ENCODE measurements around the gene TMCC1.

TMCC1 gene

DNA sequence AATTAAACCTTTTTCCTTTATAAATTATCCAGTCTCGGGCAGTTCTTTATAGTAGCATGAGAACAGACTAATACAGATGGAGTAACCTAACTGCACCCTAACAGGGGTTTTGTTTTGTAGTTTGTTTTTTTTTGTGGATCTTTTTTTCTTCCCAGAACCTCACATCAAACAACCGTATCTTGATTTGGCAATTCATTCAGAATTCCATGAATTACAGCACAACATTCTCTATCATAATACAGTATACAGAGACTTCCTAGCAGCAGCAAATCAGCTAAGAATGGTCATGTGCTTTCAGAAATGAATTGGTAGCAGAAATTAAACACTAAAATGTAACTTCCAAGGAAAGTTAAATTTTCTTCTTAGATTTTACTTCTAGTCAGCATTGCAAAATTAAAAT, 114.6 kb downstream of the TMCC1 start:
- no peak for TF ChIP-seq GATA2 (IDR thresholded peaks at IDR 0.05; ENCODE audit: low read depth, low read length)
- no peak for TF ChIP-seq GATA3 (IDR thresholded peaks at IDR 0.05; ENCODE audit: low read depth, low read length)

DNA sequence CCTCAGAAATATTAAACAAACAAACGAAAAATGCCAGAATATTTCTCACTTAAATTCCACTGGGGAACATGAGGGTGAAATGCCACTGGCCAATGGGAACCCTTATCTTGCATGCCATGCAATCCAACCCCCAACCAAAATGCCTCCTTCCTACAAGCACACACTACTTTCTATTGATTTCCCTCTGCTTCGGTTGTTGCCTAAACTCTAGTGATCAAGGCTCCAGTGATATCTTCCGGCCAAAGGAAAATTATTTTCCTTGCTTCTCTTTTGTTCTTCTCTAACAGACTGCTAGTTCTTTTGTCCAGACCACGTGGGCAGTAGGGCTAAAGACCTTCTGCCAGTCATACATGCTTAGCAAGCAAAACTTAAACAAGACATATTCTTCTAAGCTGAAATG, 115.7 kb downstream of the TMCC1 start:
- TF ChIP-seq GATA2 (IDR thresholded peaks at IDR 0.05; ENCODE audit: low read depth, low read length) (no peak), GATA3 (IDR thresholded peaks at IDR 0.05; ENCODE audit: low read depth, low read length) (no peak)

DNA sequence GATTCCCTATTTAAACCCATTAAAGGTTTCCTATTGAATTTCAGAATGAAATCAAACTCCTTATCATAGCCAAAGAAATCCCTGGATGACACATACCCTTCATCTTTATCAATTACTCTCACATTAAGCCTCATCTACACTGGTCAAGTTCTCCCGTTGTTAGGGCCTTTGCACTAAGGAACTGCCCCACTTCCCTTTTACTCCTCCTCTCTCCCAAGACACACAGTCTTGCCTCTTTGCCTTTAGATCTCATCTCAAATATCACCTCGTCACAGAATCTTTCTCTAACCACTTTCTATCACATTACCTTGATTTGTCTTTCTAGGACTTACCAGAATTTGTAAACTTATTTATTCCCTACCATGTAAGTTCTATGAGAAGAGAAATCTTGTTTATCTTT, 117.6 kb downstream of the TMCC1 start:
- TF ChIP-seq GATA3 (IDR thresholded peaks at IDR 0.05; ENCODE audit: low read depth, low read length) (no peak), GATA2 (IDR thresholded peaks at IDR 0.05; ENCODE audit: low read depth, low read length) (no peak)

DNA sequence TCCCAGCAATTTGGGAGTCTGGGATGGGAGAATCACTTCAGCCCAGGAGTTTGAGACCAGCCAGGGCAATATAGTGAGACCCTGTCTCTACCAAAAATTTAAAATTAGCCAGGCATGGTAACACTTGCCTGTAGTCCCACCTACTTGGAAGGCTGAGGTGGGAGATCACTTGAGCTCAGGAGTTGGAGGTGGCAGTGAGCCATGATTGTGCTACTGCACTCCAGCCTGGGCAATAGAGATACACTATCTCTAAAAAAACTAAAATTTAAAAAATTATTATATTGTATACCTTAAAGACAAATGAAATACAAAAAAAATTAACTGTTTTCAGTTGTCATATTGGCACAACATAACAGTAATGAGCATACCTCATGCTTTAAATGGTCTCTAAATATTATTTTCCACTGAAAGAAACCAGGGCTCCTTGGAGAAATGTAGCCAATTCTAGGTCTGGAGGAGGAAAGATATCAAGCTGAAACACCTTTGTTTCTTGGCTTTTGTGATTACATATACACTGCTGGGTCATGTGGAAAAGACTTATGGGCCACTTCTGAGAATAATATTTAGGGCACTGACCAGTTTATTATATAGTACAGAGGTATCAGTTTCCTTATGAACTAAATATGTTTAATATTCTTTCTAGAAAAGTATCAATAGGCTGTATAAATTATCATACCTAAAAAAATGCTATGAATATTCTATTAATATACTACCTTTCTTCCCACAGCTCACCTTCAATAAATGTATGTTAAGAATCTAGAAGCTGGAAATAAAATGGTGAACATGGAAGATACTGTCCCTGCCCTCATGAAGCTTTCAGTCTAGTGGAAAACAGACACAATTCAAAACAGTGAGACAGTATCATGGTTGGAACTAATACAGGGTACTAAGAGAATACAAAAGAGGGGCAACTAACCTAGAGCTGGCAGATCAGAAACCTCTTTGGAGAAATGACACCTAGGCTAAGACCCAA, 119.5 kb downstream of the TMCC1 start:
- no peak for TF ChIP-seq GATA2 (IDR thresholded peaks at IDR 0.05; ENCODE audit: low read depth, low read length)
- TF ChIP-seq GATA3 (IDR thresholded peaks at IDR 0.05; ENCODE audit: low read depth, low read length) = no peak

DNA sequence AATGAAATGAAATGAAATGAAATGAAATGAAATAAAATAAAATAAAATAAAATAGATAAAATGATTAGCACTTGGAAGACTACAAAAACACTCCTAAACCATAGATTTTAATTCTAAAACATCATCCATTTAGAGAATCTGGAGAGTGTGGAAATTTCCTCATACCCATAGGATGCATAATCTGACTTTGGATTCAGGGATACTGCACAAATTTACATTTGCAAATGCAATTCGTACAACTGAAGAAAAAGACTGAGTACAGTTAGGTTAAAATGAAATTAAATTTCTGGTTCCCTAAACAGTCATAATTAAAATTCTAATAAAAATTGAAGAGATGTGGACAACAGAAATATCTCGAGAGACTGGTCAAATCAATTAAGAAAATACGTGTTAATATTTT, 122.9 kb downstream of the TMCC1 start:
- TF ChIP-seq GATA2 (IDR thresholded peaks at IDR 0.05; ENCODE audit: low read depth, low read length) (no peak), GATA3 (IDR thresholded peaks at IDR 0.05; ENCODE audit: low read depth, low read length) (no peak)

DNA sequence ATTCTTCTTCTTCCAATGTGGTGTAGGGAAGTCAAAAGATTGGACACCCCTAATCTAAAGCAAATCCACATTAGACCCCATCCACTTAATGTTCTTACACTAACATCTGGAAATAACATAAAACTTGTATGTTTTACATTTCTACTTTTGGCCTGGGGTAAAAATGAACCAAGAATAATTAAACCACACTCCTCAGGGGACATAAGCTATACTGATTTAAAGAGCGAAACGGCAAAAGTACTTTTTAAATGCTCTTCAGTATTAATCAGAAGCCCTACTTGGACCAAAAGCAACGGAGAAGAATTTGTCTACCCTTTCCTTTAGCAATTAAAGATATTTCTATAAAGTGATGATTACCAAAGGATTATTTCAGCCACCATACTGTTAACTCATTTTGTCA, 123.9 kb downstream of the TMCC1 start:
- TF ChIP-seq GATA2 (IDR thresholded peaks at IDR 0.05; ENCODE audit: low read depth, low read length) (no peak), GATA3 (IDR thresholded peaks at IDR 0.05; ENCODE audit: low read depth, low read length) (no peak)

DNA sequence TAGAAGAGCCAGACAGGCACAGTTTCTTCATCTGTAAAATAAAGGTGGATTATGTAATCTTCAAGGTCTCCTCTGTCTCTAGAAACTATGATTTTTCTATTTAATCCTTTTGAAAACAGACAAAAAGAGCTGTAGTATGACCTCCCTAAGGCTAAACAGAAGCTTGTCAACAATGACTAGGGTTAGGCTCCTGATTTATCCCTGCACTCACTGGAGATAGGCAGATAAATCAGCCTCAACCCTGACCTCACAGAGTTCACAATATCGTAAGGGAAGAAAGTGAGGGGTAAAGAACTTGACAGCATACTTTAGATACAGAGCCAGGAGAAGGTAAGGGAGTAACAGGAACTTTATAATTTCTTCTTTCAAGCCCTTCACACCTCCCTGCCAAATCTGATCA, 124.8 kb downstream of the TMCC1 start:
- no peak; the same call in 1 of the 2 replicates for TF ChIP-seq GATA2 (IDR thresholded peaks at IDR 0.05; ENCODE audit: low read depth, low read length)

DNA sequence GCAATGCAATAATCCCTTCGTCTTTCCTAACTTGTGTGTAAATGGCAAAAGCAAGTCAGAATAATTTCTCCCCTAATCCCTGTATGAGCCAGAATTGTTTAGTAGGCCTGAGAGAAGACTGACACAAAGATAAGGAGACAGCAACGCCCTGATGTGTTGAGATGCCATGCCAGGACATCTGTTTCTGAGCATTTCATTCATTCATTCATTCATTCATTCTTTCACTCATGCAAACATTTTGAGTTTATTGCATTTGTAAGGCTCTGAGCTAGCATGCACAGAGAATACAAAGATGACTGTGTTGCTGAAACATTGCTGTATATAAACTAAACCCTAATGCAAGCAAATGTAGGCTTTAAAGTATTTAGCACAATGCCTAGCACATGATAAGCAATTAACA, 127.4 kb downstream of the TMCC1 start:
- no peak for TF ChIP-seq GATA2 (IDR thresholded peaks at IDR 0.05; ENCODE audit: low read depth, low read length)

DNA sequence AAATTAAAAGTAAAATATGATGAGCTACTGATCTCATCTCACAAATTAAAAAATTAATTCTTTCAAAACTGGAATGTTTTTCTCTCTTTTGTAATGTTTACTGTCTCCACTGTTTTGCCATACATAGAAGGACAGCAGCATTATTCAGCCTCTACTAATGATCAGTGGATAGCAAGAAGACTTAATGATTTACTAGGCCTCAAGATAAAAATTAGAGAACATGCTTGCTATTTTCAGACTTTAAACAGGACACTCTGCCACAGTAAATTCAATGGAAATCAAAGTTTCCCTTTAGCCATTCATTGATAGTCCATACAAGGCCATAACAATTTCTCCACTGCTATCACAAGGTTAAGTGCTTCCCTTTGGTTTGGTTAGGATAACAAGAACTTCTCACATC, 129.4 kb downstream of the TMCC1 start:
- TF ChIP-seq GATA2 (IDR thresholded peaks at IDR 0.05; ENCODE audit: low read depth, low read length) = no peak
- TF ChIP-seq GATA3 (IDR thresholded peaks at IDR 0.05; ENCODE audit: low read depth, low read length) = no peak

DNA sequence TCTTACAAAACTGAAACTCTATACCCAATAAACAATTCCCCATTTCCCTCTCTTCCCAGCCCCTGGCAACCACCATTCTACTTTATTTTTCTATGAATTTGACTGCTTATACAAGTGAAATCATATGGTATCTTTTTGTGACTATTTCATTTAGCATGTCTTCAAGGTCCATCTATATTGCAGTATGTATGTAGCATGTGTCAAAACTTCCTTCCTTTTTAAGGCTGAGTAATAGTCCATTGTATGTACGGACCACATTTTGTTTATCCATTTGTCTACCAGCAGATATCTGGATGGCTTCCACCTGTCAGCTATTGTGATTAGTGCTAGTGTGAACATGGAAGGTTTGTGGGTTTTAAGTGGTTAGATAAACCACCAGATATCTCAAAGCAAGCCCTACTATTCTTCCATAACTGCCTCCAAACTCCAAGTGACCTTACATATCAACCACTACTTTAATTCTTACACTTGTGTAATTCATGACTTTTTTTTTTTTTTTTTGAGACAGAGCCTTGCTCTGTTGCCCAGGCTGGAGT, 134.7 kb downstream of the TMCC1 start:
- TF ChIP-seq GATA2 (IDR thresholded peaks at IDR 0.05; ENCODE audit: low read depth, low read length) = no peak

DNA sequence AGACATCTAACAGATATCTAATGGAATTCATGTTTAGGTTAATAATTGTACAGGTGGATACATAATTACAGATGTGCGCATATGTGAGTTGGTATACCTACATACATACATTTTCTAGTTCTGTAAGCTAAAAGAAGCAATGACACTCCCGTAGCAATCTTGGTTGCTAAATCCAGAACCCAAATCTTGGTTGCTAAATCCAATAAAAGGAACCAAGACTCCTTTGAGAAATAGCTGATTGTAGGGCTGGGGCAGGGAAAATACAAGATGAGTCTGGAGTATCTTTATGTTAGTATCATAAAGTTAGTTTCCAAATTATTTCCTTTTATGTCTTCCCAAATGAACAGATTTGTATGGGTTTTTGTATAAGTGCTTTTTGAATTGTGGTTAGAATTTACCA, 135.2 kb downstream of the TMCC1 start:
- TF ChIP-seq GATA2 (IDR thresholded peaks at IDR 0.05; ENCODE audit: low read depth, low read length) (no peak), GATA3 (IDR thresholded peaks at IDR 0.05; ENCODE audit: low read depth, low read length) (no peak)

DNA sequence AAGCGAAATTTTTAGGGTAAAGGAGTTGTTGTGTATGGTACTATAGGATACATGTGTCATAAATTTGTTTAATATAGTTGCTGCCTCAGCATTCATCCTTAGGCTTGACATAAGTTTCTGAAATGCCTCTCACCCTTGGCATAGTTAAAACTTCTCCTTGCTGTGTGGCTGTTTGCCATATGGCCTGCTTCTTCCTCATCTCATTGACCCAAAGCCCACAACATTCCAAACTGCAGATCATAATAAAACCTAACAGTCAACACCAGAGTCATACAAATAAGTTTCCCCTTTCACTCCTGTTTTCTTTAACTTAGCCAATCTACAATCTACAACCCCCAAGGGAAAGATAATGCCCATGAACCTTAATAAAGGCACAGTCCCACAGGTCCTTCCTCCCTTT, 136.6 kb downstream of the TMCC1 start:
- no peak for TF ChIP-seq GATA3 (IDR thresholded peaks at IDR 0.05; ENCODE audit: low read depth, low read length)
- no peak for TF ChIP-seq GATA2 (IDR thresholded peaks at IDR 0.05; ENCODE audit: low read depth, low read length)

DNA sequence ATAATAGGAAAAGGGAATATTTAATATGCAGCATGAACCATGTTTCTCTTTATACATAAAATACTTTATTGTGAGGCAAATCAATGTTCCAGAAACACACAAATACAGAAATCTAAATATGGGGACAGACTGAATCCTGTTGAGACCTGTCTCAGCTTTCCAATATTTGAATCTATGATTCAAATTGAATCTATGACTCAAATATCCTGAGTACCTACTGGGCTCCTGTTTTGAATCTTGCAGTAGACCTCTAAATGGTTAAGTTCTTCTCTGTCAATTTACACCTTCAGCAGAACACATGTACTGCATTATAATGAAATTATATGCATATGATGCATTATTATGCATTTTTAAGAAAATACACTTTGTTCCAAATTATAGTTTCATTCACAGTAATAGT, 143.8 kb downstream of the TMCC1 start:
- no peak for TF ChIP-seq GATA2 (IDR thresholded peaks at IDR 0.05; ENCODE audit: low read depth, low read length)
- no peak for TF ChIP-seq GATA3 (IDR thresholded peaks at IDR 0.05; ENCODE audit: low read depth, low read length)

DNA sequence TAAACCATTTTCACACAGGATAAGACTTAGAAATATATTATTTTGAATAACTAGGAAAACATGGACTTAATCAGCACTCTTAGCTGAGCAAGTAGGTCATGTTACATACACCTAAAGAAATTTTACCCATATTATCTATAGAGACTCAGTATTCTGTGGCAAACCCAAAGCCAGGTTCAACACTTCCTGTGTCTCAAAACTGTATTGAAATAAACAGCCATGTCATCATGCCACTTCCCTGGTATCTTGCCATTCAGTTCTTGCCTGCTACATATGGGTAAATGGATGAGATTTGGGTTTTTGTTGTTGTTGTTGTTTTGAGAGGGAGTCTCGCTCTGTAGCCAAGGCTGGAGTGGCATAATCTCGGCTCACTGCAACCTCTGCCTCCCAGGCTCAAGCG, 145.5 kb downstream of the TMCC1 start:
- TF ChIP-seq GATA3 (IDR thresholded peaks at IDR 0.05; ENCODE audit: low read depth, low read length) (no peak), GATA2 (IDR thresholded peaks at IDR 0.05; ENCODE audit: low read depth, low read length) (no peak)

DNA sequence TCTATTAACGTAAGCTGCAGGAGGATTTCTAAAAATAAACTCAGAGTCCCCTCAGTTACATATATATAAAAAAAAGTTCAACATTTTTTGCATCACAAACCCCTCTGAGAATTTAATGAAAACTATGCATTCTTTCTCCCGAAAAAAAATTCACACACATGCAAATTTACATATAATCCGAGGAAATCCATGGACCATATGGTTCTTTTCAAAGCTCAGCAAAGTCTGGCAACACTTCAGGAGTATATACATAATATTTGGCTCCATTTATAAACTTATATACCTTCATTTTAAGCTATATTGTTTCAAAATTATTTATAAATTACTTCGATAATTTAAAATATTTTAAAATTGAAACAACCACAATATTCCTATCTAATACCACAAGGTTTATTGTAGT, 146.4 kb downstream of the TMCC1 start:
- no peak for TF ChIP-seq GATA3 (IDR thresholded peaks at IDR 0.05; ENCODE audit: low read depth, low read length)
- no peak for TF ChIP-seq GATA2 (IDR thresholded peaks at IDR 0.05; ENCODE audit: low read depth, low read length)

Data from SH-SY5Y (cell line).